IMR-90 (cell line): ENCODE measurements around the gene CDH1. TPM values are rescaled to one million over a fixed set of nuclear protein-coding genes. Genes with fewer than 3 reads are reported as not detected.

Experiments
- ATAC-seq: fragments of 200-7000 bp; cut with Tn5 transposase; 2 replicates; pipeline ENCODE4 v1.9.1; 2020; ENCODE audit warnings: low read depth, mild to moderate bottlenecking, moderate library complexity
- BruUV-seq: library from RNA; stranded (reverse); fragments of 400-500 nt; replicated peaks from 2 replicates; lab custom pipeline; 2021; lab: Mats Ljungman, UMichigan
- CTCF ChIA-PET: fragments of 300-600 bp; formaldehyde crosslinking; extraction: SDS; loops from one replicate; lab custom pipeline; 2021; ENCODE audit warnings: antibody characterized with exemption; lab: Yijun Ruan, JAX
- POLR2A ChIA-PET: fragments of 300-600 bp; sonication (Branson Sonifier 250); formaldehyde crosslinking; loops from one replicate; lab custom pipeline; 2022; ENCODE audit warnings: antibody characterized with exemption; ENCODE audit not compliant: unreplicated experiment; lab: Charles Lee
- DNase-seq: peaks from one replicate; pipeline ENCODE4 v3.0.0; 2013
- H2AFZ ChIP-seq: replicated peaks from 2 replicates; pipeline ENCODE3; 2013; ENCODE audit warnings: low read length, mild to moderate bottlenecking; ENCODE audit not compliant: poor library complexity
- H2AK5ac ChIP-seq: 2 replicates; pipeline ENCODE4 v1.6.1; 2013; ENCODE audit warnings: low read depth, low read length, inconsistent platforms
- H2AK9ac ChIP-seq: replicated peaks from 2 replicates; pipeline ENCODE3; 2013; ENCODE audit warnings: mild to moderate bottlenecking, low read depth, low read length, moderate library complexity; ENCODE audit not compliant: poor library complexity
- H2BK120ac ChIP-seq: 2 replicates; pipeline ENCODE4 v1.6.1; 2013; ENCODE audit warnings: low read depth, low read length, inconsistent platforms
- H2BK15ac ChIP-seq: 3 replicates; pipeline ENCODE4 v1.6.1; 2013; ENCODE audit warnings: low read depth, low read length, inconsistent platforms
- H2BK20ac ChIP-seq: 2 replicates; pipeline ENCODE4 v1.6.1; 2013; ENCODE audit warnings: low read depth, mild to moderate bottlenecking, inconsistent platforms, low read length, moderate library complexity
- H2BK5ac ChIP-seq: 2 replicates; pipeline ENCODE4 v1.6.1; 2013; ENCODE audit warnings: mild to moderate bottlenecking, low read depth, low read length, inconsistent platforms; ENCODE audit not compliant: poor library complexity, severe bottlenecking
- H3K14ac ChIP-seq: replicated peaks from 2 replicates; pipeline ENCODE4 v1.6.1; 2013; ENCODE audit warnings: low read depth, low read length, inconsistent platforms
- H3K18ac ChIP-seq: 2 replicates; pipeline ENCODE4 v1.6.1; 2013; ENCODE audit warnings: low read depth, low read length, control low read depth
- H3K23ac ChIP-seq: 2 replicates; pipeline ENCODE4 v1.6.1; 2013; ENCODE audit warnings: low read depth, low read length, inconsistent platforms
- H3K27ac ChIP-seq: 2 replicates; pipeline ENCODE4 v1.5.1; 2013; ENCODE audit warnings: mild to moderate bottlenecking, control low read depth, low read length; ENCODE audit not compliant: insufficient read depth
- H3K27me3 ChIP-seq: 2 replicates; pipeline ENCODE4 v1.6.1; 2013; ENCODE audit warnings: low read length; ENCODE audit not compliant: control insufficient read depth, insufficient read depth
- H3K36me3 ChIP-seq: 2 replicates; pipeline ENCODE4 v1.6.1; 2013; ENCODE audit warnings: low read length, mixed read lengths; ENCODE audit not compliant: control insufficient read depth, insufficient read depth
- H3K4ac ChIP-seq: 2 replicates; pipeline ENCODE4 v1.6.1; 2013; ENCODE audit warnings: low read depth, low read length, inconsistent platforms
- H3K4me1 ChIP-seq: 2 replicates; pipeline ENCODE4 v1.6.1; 2013; ENCODE audit warnings: low read length, mixed read lengths; ENCODE audit not compliant: control insufficient read depth, insufficient read depth
- H3K4me2 ChIP-seq: 2 replicates; pipeline ENCODE4 v1.6.1; 2013; ENCODE audit warnings: low read depth, mild to moderate bottlenecking, control low read depth, low read length, moderate library complexity
- H3K4me3 ChIP-seq: 2 replicates; pipeline ENCODE4 v1.5.1; 2013; ENCODE audit warnings: low read depth, mild to moderate bottlenecking, control low read depth, low read length, moderate library complexity; ENCODE audit not compliant: insufficient read depth
- H3K56ac ChIP-seq: 2 replicates; pipeline ENCODE4 v1.6.1; 2013; ENCODE audit warnings: low read length, inconsistent platforms; ENCODE audit not compliant: insufficient read depth; ENCODE audit errors: extremely low read depth
- H3K79me1 ChIP-seq, 2 experiments: 2 replicates each; pipeline ENCODE4 v1.6.1; 2013; ENCODE audit warnings: low read length in 2 of 2, inconsistent platforms in 1 of 2, low read depth in 1 of 2
- H3K9ac ChIP-seq: 2 replicates; pipeline ENCODE4 v1.6.1; 2013; ENCODE audit warnings: low read depth, low read length, control low read depth
- H3K9me1 ChIP-seq: 2 replicates; pipeline ENCODE4 v1.6.1; 2013; ENCODE audit warnings: low read length, inconsistent platforms; ENCODE audit not compliant: insufficient read depth
- H3K9me3 ChIP-seq: 2 replicates; pipeline ENCODE4 v1.6.1; 2013; ENCODE audit warnings: low read length; ENCODE audit not compliant: control insufficient read depth, insufficient read depth
- H4K20me1 ChIP-seq: 2 replicates; pipeline ENCODE4 v1.6.1; 2013; ENCODE audit warnings: low read length, inconsistent platforms; ENCODE audit not compliant: insufficient read depth
- H4K5ac ChIP-seq: 2 replicates; pipeline ENCODE4 v1.6.1; 2013; ENCODE audit warnings: mild to moderate bottlenecking, low read depth, low read length, control low read depth
- H4K8ac ChIP-seq, 2 experiments: 2 replicates each; pipeline ENCODE4 v1.6.1; 2013; ENCODE audit warnings: low read depth in 2 of 2, low read length in 2 of 2, control low read depth in 1 of 2, inconsistent platforms in 1 of 2
- H4K91ac ChIP-seq: 2 replicates; pipeline ENCODE4 v1.6.1; 2013; ENCODE audit warnings: low read depth, low read length, inconsistent platforms; ENCODE audit not compliant: insufficient read depth
- CTCF ChIP-seq: conservative IDR thresholded peaks from 2 replicates; pipeline ENCODE4 v1.5.1; 2012; ENCODE audit warnings: mild to moderate bottlenecking, low read depth, low read length, improper control_type of control experiment
- ELK1 ChIP-seq: fragments of 150-350 bp; IDR thresholded peaks from 2 replicates; pipeline ENCODE4 v1.6.1; 2016; ENCODE audit warnings: low read depth, mild to moderate bottlenecking, low read length, moderate library complexity, borderline replicate concordance
- MXI1 ChIP-seq: IDR thresholded peaks from 2 replicates; pipeline ENCODE4 v1.6.1; 2012; ENCODE audit warnings: low read depth, mild to moderate bottlenecking, low read length, moderate library complexity, borderline replicate concordance
- NFE2L2 ChIP-seq: fragments of 150-350 bp; IDR thresholded peaks from 2 replicates; pipeline ENCODE4 v1.6.1; 2016; ENCODE audit warnings: low read depth, mild to moderate bottlenecking, low read length
- RCOR1 ChIP-seq: IDR thresholded peaks from 2 replicates; pipeline ENCODE4 v1.6.1; 2012; ENCODE audit warnings: mild to moderate bottlenecking, low read length, improper control_type of control experiment; ENCODE audit not compliant: insufficient replicate concordance
- WGBS, 2 experiments: methylation state at CpG; one replicate each; pipeline versions ENCODE4 v1.1.5 to v1.1.7; 2013; ENCODE audit warnings: missing lambda C conversion rate in 2 of 2; ENCODE audit not compliant: insufficient read length in 1 of 2; ENCODE audit errors: extremely low coverage in 2 of 2; 5-methylcytosine and 5-hydroxymethylcytosine counted together
- dilution Hi-C: fragments of 300-500 bp; cut with HindIII; formaldehyde crosslinking; loops from one replicate; pipeline ENCODE4 v1.14.3; 2018; ENCODE audit warnings: low sequenced_read_pairs; ENCODE audit not compliant: unreplicated experiment
- in situ Hi-C: fragments of 300-500 bp; cut with MboI; formaldehyde crosslinking; loops from 3 replicates; pipeline ENCODE4 v1.14.3; 2019; ENCODE audit warnings: low sequenced_read_pairs, inconsistent platforms, mixed read lengths
- intact Hi-C: fragments of 100-400 bp; cut with micrococcal nuclease; formaldehyde crosslinking; loops from 2 replicates; pipeline ENCODE4 v1.10.0; 2022
- polyA plus RNA-seq, 3 experiments: library from polyadenylated mRNA; depleted of rRNA; stranded (reverse); fragments of >200 nt; gene quantifications; 2 replicates each; pipeline ENCODE4 v1.2.3, GENCODE V29; 2012; ENCODE audit warnings: low replicate concordance in 1 of 3
- total RNA-seq: library from RNA; depleted of rRNA; stranded (reverse); fragments of >200 nt; gene quantifications from 2 replicates; pipeline ENCODE4 v1.2.3, GENCODE V29; 2012

Gene CDH1
- total and polyA plus RNA-seq, 2 of the 4 experiments (the other 2 are of a cell fraction) = under 0.01 TPM; not detected in 1

GRCh38 chr16:68728523-68728922 is 8.6 kb upstream of the CDH1 start:
- intact Hi-C loops = no loop called here
- Histone ChIP-seq H3K9me3 (no peaks in the 10 kb centered on the region), H3K9ac (no peak overlapping the region), H2BK5ac (no peak overlapping the region), H3K4ac (no peak overlapping the region), H3K27ac (no peak overlapping the region), H3K27me3 (peaks cover 11% of the 10 kb centered on the region; the same call in 1 of the 2 replicates), H2AK9ac (no peak overlapping the region), H3K36me3 (no peaks in the 10 kb centered on the region), H2AK5ac (no peak overlapping the region), H4K5ac (no peak overlapping the region), H4K20me1 (no peaks in the 10 kb centered on the region), H2BK15ac (no peak overlapping the region), H3K4me1 (no peaks in the 10 kb centered on the region), H2BK20ac (no peak overlapping the region), H3K79me1 (no peaks in the 10 kb centered on the region), H3K14ac (no peak overlapping the region), H4K8ac (no peak overlapping the region), H3K4me3 (no peak overlapping the region), H3K23ac (no peak overlapping the region), H3K9me1 (no peaks in the 10 kb centered on the region), H4K91ac (no peak overlapping the region), H3K4me2 (no peak overlapping the region), H3K56ac (no peak overlapping the region), H2AFZ (no peak overlapping the region), H2BK120ac (no peak overlapping the region), H3K18ac (no peak overlapping the region)
- no peak for ATAC-seq
- no TSS peak for BruUV-seq
- TF ChIP-seq RCOR1 (no peak), CTCF (no peak), ELK1 (no peak), NFE2L2 (no peak), MXI1 (no peak)
- WGBS, 2 experiments = no CpG with 5 or more reads among the region's 4 CpGs
- ChIA-PET CTCF (no interaction called here), POLR2A (no interaction called here)
- dilution Hi-C loops = no loop called here
- DNase-seq = no peak
- in situ Hi-C loops = no loop called here
